Measurements from ENCODE around the gene TMEM176A.

DNA sequence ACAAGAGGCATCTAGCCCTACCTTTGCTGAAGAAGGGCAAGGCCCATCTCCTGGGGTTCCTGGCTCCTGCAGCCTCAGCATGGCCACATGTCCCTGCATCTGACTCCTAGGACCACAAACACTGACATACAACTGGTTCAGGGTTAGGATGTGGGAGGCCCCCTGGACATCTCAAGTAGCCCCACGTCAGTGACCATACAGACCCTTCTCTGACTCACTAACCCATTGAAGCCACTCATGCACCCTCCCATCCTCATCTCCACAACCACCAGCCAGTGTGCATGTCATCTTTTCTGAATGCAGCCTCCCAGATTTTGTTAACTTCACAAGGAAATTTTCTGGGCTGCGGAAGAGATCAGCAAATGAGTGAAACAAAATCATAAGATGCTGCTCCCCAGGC lies 18.6 kb upstream of the TMEM176A start:
- TF ChIP-seq, protein P1, sequence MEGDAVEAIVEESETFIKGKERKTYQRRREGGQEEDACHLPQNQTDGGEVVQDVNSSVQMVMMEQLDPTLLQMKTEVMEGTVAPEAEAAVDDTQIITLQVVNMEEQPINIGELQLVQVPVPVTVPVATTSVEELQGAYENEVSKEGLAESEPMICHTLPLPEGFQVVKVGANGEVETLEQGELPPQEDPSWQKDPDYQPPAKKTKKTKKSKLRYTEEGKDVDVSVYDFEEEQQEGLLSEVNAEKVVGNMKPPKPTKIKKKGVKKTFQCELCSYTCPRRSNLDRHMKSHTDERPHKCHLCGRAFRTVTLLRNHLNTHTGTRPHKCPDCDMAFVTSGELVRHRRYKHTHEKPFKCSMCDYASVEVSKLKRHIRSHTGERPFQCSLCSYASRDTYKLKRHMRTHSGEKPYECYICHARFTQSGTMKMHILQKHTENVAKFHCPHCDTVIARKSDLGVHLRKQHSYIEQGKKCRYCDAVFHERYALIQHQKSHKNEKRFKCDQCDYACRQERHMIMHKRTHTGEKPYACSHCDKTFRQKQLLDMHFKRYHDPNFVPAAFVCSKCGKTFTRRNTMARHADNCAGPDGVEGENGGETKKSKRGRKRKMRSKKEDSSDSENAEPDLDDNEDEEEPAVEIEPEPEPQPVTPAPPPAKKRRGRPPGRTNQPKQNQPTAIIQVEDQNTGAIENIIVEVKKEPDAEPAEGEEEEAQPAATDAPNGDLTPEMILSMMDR (conservative IDR thresholded peaks at IDR 0.05), result no peak
- TF ChIP-seq ZFX (IDR thresholded peaks at IDR 0.05), result no peak

Measured in C4-2B (cell line).